Kasumi-1 (cell line): ENCODE data around the gene SEZ6L.
A peak's percentile ranks its signal among the peaks of the same experiment; 100 is the strongest.

Source experiments
- DNase-seq, 2 experiments: peaks; one replicate each; lab custom pipeline; 2025; lab: John Stamatoyannopoulos, UW

The SEZ6L gene

DNA sequence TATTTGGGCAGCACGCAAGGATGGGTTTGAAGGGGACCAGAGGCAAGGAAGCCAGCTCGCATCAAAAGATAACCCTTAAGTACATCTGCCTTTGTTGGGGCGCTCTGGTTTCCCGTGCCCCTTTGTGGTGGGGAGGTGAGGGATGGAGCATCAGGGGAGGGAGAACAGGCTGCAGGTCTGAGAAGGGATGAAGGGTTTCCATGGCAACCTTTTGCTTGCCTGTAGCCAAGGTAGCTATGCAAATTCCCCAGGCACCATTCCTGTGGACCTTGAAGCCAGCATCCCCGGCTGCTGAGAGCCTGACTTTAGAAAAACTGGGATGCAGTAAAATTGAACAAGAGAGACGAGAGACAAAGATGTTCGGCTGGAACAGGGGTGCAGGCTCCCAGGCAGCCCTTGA lies 75.7 kb downstream of the SEZ6L start:
- no peak for DNase-seq

DNA sequence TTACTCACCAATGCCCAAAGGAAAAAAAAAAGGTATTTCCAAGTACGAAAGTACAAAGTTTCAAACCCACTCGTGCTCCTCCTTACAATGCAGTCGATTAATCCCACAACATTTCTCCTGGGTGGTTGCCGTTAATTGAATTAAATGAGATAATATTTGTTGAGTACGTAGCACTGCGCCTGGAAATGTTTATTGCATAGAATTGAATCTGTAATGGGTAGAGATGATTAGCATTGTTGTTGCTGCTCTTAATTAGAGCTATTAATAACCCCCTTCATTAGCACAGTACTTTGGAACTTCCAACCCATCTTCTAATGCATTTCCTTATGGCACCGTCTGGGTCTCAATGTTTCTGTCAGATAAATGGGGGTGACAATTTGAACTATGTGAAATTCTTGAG lies 77.3 kb downstream of the SEZ6L start:
- no peak for DNase-seq

DNA sequence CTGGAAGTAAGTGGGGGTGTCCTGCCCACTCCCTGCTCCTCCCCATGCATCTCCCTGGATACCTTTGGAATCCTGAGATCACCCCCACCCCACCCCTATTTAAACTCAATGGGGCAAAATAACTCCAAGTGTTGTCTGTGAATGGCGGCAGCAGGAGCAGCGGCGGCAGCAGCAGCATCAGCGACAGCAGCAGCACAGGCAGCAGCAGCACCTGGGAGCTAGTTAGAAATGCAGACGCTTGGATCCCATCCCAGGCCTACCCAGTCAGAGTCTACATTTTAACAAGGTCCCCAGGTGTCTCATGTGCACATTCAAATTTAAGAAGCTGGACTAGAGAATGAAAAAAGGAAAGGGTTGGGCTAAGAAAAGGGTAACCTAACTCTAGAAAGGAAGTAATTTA lies 82.6 kb downstream of the SEZ6L start:
- no peak for DNase-seq

DNA sequence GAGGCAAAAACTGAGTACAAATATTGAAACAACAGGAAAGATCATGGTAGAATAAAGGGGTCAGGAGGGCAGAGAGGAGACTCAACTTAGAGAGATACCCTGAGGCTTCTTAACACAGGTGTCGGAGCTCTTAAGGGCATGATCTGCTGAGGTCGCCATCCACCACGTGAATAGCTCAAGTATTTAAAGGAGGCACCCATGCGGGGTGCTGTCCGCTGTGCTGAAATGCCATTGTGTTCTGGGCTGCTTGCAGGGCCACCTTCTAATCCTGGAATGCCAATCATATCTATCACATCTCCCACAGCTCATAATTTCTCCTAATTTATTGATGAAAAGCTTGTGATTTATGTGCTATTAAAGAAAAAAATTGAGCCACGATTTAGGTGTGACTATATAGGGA lies 90.2 kb downstream of the SEZ6L start:
- peak; percentile 26 to 36 for DNase-seq

DNA sequence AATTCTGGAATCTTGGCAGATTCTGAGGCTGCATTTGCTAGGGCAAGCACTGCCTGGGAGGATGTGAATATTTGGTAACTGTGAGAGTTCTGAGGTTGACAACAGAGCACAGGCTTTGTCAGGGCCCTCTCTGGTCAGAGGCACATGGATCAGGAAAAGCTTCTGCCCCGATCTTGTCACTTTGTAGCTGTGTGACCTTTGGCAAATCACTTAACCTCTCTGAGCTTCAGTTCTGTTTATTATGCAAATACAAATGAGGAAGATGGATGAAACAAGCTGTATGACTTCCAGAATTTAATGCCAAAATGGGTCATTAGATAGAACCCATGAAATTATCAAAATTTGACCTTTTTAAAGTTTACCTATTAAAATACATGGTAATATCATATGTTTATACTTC lies 94.9 kb downstream of the SEZ6L start:
- DNase-seq, result no peak

DNA sequence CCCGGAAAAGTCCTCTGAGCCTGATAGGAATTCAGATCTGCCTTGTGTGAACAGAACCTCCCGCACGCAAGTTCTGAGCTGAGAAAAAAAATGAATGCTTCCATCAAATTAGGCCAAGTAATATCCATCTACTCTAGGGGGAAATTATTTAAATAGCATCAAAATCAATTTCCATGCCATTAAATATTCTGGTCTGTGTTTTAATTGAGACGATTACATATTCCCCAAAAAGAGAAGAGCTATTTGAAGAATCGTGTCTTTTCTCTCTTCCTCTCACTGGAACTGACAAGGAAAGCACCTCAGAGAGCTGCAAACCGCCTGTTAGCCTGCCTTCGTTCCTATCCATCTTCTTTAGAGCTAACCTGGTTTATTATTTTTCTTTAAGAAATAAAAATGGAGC lies 96.0 kb downstream of the SEZ6L start:
- no peak for DNase-seq

DNA sequence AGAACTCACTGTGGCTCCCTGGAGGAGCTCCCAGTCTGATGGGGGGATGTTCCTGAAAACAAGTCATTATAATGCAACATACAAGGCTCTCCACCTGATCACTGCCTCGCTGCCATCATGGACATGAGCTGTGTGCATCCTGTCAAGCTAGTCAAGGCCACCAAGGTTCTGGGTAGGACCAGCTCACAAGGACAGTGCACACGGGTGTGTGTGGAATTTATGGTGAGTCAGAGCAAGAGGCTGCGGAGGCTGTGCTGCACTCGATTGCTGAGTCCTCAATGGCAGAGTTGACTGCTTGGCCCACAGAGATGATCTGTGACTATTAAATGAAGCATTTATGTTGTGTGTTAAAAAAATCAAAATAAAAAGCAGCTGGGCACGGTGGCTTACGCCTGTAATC lies 96.6 kb downstream of the SEZ6L start:
- no peak for DNase-seq

DNA sequence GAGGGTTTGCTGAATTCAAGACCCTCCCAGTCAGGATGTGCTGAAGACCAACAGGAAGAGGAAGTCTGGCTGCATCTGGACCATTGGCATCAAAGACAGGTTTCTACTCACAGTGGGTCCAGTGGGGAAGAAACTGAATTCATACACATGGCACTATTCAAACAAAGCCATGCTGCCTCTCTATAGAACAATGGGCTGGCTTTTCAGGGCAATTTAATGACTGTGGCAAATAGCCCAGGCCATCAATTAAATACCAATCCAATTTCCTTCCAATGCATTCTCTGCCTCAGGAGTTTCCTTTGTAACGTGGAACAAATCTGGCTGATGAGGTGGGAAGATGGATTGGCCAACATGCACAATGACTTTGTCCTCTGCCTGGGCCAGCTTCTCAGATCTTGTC lies 98.6 kb downstream of the SEZ6L start:
- no peak for DNase-seq

DNA sequence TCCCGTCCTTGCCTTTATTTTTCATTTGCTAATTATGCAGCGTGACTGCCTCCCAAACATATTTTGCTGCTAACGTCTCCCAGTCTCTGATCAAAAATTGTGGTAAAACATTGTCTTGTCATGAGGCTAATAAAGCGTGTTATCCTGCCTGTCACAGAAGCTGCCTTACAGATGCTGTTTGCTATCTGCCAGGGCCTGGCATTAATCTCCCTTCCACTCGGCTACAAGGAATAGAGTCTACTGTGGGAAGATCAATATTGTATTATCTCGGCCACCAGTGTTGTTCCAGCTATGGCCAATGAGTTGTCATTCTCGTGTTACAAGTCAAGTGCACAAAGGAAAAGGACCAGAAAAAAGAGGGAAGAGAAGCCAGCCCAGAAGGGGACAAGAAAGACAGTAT lies 100.3 kb downstream of the SEZ6L start:
- DNase-seq, result no peak

DNA sequence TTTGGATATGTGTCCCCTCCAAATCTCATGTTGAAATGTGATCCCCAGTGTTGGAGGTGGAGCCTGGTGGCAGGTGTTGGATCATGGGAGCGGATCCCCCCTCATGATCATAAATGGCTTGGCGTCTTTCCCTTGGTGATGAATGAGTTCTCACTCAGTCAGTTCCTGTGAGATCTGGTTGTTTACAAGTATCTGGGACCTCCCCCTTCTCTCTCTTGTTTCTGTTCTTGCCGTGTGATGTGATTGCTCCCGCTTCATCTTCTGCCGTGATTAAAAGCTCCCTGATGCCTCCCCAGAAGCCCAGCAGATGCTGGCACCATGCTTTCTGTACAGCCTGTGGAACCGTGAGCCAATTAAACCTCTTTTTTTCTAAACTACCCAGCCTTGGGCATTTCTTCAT lies 102.2 kb downstream of the SEZ6L start:
- no peak for DNase-seq

DNA sequence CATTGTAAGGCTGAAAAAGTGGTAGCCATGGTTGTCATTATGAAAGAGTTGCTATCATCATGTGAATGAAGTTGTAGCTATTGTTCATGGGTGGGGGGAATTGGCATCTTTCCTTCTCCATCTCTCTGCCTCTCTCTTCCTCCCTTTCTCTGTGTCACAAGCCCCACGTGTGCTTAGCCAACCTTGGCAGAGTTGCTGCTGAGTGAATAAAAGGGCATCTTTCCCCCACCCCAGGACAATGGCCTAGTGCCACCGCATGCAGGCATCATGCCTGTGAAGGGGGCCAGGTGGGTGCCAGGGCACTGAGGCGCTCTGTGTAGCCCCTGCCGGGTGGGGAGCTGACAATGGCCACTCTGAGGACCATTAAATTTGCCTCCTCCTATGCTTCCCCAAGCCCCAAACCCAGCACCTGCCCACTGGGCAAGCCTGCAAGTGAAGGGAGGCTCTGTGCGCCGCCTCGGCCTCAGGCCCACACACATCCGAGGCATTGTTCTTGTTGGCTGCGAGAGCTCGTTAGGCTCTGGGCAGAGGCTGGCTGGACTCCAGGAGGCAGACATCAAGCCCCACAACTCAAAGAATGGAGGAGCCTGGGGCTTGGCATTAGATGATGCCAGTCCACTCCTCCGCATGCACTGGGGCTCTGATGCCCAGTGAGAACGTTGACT lies 103.9 kb downstream of the SEZ6L start:
- no peak for DNase-seq

DNA sequence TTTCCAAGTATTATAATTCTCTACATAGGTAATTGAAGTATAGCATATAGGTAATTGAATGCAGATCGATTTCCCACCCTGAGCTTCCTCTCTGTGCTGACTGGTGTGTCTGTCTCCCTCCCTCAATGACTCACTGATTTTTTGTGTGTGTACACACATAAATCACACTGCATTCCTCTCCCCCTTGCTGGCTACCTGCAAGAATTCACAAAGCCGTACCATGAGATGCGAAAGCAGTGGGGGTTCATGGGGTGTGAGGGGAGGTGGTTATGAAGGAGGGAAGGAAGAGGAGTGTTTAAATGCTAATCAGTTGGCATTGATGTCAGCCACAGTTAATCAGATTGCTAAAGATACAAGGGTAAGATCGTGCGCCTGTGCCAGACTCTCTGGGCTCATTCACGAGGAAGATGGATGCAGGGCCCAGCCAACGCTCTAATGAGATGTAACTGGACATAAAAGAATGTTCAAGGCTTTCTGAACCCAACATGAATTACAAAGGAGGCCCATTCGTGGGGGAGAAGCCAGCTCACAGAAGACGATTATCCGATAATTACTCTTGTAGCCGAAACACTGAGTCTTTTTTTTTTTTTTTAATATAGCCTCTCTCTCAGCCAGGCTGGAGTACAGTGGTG lies 107.4 kb downstream of the SEZ6L start:
- DNase-seq, result no peak

DNA sequence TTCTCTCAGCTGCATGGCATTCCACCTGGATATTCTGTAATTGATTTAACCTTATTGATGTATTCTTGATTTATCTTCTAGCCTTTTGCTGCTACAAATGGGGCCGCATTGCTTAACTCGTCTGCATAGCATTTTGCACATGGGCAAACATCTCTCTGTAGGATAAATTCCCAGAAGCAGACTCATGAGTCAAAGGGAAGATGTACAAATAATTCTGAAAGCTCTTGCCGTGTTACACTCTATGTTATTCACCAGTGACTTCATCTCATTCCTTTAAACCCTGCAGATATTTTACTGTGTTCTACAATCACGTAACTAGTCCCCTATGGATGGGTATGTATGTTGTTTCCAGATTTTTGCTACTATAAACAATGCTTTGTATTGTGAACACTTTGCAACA lies 112.7 kb downstream of the SEZ6L start:
- no peak for DNase-seq

DNA sequence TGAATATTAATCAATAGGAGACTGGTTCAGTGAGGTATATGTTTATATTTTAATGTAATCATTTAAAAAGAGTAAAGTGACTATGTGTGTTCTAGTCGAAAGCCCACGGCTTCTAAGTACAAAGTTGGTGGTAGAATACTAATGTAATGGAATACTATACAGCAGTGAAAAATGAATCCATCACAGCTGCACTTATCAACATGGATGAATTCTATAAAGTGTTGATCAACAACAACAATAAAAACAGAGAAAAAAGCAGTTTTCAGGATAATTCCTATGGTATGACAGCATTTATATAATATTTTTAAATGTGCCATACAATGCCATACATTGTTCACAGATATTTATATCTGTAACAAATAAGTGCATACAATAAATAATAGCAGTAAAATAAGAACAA lies 114.1 kb downstream of the SEZ6L start:
- no peak for DNase-seq

DNA sequence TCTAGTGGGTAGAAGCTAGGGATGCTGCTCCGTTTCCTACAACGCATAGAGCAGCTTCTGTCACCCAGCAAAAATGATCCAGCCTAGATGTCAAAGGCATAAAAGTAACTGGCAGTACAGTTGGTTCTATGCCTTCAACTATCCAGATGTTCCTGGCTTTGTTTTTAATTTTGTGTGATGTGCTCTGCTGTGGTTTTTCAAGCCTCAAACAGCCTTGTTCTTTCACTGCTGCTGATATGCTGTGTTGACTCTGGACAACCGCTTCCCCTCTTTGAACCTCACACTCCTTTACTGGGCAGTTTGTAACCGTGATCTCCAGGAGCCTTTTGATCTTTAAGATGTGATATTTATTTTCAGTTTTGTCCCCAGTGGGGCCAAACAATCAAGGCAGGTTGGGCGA lies 116.4 kb downstream of the SEZ6L start:
- no peak for DNase-seq

DNA sequence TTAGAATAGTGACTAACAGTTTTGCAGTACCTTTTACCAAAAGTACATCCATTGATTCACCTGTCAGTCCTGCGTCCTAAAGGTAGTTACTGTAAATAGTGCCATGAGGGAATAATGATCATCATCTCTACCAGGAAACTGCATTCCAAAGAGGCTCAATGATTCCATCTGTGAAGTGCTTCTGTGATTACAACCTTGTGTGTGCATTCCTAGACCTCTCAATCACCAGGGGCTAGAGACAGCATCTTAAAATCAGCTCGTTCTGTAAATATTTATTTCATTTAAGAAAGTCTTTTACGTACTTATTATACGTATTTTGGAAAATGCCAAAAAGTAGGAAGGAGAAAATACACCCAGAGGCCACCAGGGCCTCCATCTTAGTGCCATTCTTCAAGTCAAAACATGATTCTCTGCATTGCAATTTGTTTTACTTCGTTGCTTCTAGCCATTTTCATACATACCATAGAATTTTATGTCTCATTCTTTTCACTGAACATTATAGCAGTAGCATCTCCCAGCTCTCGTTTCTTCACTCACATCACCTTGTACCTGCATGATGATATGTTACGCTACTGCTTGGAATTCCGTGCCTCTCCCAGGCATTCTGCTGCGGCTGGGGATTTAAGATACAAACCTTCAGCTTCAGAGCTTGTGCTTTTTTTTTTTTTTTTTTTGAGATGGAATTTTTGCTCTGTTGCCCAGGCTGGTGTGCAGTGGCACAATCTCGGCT lies 117.0 kb downstream of the SEZ6L start:
- no peak for DNase-seq

DNA sequence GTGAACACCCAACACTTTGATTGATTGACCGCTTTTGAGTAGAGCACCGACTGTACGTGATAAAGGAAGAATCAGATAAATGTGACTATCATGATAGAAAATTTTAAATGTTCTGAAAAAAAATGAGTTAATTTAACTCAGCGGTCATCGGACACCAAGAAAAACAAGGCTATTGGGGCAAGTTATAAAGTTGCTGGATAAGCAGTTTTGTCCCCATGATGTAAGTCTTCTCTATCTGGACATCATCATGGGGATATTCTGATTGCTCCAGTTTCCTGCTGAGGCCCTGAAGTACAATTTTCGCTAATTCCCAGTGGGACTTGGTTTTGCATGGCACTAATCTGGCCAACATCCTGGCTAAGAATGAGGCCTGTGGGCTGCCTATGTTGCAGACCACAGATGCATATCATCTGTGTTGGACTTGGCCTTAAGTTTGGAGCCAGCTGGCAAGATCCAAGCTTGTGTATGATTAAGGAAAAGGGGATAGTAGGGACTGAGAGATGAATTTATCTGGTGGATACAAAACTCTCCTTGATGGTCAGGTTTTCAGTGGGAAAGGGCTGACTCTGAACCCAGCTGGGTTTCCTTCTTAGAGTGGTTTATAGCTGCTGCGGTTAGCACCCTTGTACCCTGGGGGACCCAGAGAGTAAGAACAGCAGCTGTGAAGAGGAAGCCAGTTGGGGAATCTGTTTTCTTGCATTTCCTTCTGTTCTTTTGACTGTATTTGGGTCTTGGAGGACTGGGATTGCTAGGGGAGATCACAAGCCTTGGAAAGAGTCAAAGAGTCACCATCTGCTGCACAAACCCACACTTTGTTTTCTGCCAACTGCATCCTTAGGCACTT lies 118.3 kb downstream of the SEZ6L start:
- DNase-seq, result no peak

DNA sequence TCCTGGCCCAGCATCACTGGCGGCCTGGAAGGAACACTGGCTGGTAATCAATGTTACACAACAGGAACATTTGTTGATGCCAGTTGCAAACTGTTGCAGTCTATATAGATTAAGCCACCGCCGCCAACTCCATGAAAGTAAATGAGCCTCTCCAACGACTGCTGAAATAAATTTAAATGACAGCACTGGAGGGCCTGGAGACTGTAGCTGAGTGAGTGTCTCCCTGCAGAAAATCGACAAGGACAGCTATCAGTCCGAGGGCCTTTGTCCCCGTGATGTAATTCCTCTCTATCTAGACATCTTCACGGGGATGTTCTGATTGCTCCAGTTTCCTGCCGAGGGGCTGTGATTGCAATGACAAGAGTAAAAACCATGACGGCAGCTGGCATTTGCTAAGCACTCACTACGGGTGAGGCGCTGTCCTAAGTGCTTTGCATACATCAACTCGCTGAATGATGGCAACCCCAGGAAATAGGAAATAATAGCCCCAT lies 120.4 kb downstream of the SEZ6L start:
- no peak for DNase-seq

DNA sequence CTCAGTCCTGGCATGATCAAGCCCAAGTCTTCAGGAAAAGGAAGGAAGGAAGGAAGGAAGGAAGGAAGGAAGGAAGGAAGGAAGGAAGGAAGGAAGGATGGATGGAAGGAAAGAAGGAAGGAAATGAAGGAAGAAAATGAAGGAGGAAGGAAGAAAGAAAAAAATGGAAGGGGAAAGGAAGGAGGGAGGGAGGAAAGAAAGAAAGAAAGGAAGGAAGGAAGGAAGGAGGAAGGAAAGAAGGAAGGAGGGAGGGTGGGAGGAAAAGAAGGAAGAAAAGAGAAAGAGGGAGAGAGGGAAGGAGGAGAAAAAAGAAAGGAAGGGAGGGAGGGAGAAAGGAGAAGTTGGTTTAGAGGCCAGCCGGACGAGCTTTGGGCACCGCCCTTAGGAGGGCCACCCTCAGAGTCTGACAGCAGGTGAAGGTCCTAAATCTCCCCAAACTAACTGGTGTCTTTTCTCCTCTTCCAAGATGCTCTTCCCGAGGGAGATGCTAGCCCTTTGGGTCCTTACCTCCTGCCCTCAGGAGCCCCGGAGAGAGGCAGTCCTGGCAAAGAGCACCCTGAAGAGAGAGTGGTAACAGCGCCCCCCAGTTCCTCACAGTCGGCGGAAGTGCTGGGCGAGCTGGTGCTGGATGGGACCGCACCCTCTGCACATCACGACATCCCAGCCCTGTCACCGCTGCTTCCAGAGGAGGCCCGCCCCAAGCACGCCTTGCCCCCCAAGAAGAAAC lies 122.8 kb downstream of the SEZ6L start:
- no peak for DNase-seq

DNA sequence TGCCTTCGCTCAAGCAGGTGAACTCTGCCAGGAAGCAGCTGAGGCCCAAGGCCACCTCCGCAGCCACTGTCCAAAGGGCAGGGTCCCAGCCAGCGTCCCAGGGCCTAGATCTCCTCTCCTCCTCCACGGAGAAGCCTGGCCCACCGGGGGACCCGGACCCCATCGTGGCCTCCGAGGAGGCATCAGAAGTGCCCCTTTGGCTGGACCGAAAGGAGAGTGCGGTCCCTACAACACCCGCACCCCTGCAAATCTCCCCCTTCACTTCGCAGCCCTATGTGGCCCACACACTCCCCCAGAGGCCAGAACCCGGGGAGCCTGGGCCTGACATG lies 123.4 kb downstream of the SEZ6L start:
- DNase-seq, result no peak

DNA sequence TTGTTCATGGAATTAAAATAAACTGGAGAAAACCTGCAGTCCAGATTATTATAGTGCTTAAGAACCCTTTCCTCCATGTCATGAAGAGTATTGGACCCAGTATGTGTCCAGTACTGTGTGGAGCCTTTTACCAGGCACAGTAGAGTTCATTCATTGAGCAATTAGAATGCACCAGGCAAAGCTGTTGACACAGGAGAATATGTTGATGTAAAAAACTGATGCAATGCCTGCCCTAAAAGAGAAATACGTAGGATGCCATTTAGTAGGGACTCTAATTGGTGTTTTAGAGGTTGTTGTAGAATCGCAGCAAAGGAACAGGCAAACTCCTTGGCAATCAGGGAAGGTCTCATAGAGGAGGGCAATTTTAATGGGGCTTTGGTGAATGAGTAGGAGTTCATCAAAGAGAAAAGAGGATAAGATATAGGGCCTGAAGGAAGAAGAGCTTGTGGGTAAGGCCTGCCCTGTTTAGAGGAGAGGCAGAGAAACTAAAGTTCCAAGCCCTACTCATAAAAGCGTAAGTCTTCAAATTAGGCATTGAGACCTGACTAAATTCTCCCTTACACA lies 126.4 kb downstream of the SEZ6L start:
- DNase-seq, result no peak
